ENCODE results near the gene RPL37A. TPM values are rescaled to one million over a fixed set of nuclear protein-coding genes. Genes with fewer than 3 reads are reported as not detected.

The RPL37A gene
- total RNA-seq, 120 experiments from 2014 or later: 791 to 1,871 (median 1,178) TPM

Other genes starting within 250 kb of the RPL37A start
- gene MARCHF4, start 126.4 kb upstream of the RPL37A start, total RNA-seq: 10 to 100 TPM in 26 of 120 experiments, 1 to 10 TPM in 94; 2.2 to 16.2 (median 8.2) TPM
- gene SMARCAL1, start 86.4 kb upstream of the RPL37A start, total RNA-seq: 10 to 100 TPM; 15.9 to 35.4 (median 24.8) TPM
- gene IGFBP2, start 134.6 kb downstream of the RPL37A start, total RNA-seq: 10 to 100 TPM in 117 of 120 experiments, 1 to 10 TPM in 3; 7.2 to 68.9 (median 25.9) TPM
- gene IGFBP5, start 196.7 kb downstream of the RPL37A start, total RNA-seq: 100 to 1,000 TPM in 4 of 120 experiments, 10 to 100 TPM in 116; 21.9 to 125 (median 57.7) TPM